Stomach (tissue), 4 donors: ENCODE data around the gene HNRNPLL.

Source experiments
- CTCF ChIP-seq, 7 experiments: fragments of 450-650 bp in 4 of 7; fragments of 200-600 bp in 3 of 7; sonication (generic) in 3 of 7; IDR thresholded peaks; one replicate each; pipeline ENCODE4 v1.5.1; 2016 to 2019; ENCODE audit warnings: antibody characterized with exemption in 7 of 7, control low read depth in 2 of 7, mild to moderate bottlenecking in 1 of 7
- EP300 ChIP-seq: sonication (generic); formaldehyde crosslinking; IDR thresholded peaks from one replicate; pipeline ENCODE4 v1.6.1; 2017; ENCODE audit warnings: antibody characterized with exemption

GRCh38 chr2:38613849-38614213, 11.1 kb upstream of the HNRNPLL start:
- TF ChIP-seq CTCF (IDR thresholded peaks at IDR 0.05) (no peak), EP300 (no peak)
